Measurements from ENCODE around the gene NCOR2.

The NCOR2 gene

GRCh38 chr12:124605150-124605882 lies 37.9 kb upstream of the NCOR2 start:
- no peak overlapping the region for H3K4me3 ChIP-seq (ENCODE audit: low read depth, low read length)
- TF ChIP-seq CTCF (IDR thresholded peaks at IDR 0.05; ENCODE audit: low read depth, low read length) = no peak

DNA sequence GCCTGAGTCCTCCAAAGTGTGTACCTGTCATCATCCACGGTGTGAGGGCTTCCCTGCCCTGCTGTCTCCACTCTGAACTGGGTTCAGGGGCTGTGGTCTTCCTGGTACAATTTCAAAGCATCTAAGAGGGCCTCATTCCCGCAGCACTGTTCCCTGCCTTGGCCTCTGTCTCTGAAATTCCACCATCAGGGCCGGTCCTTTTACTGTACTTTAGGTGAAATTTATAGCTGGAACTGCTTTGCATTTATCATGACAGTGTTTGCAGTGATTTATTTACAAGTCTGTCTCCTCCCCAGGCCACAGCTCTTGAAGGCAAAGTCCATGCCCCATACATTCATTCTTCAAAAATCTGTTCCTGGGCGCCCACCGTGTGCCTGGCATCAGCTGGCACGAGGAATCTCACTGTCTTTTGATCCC lies 36.9 kb upstream of the NCOR2 start:
- no peak for TF ChIP-seq CTCF (IDR thresholded peaks at IDR 0.05; ENCODE audit: low read depth, low read length)
- H3K4me3 ChIP-seq (ENCODE audit: low read depth, low read length) = no peak overlapping the region

DNA sequence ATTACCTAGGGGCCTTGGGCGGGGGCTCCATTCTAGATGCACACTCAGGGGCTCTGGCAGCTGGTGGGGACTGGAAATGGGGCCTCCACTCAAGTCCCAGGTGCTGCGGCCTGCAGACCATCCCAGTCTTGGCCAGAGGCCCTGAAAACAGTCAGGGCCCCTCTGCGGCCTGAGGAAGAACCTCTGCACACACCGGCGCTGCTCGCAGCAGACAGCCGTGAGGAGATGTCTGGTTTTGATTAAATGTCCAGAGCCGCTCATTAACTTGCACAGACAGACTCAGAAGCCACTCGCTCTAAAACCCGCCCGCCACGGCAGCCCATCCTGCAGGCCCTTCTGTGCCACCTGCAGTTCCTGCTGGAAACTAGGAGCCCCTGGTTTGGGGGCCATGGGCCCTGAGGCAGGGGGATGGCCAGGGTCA lies 36.4 kb upstream of the NCOR2 start:
- no peak for TF ChIP-seq CTCF (IDR thresholded peaks at IDR 0.05; ENCODE audit: low read depth, low read length)
- H3K4me3 ChIP-seq (ENCODE audit: low read depth, low read length) = no peak overlapping the region

GRCh38 chr12:124603100-124603541 lies 35.7 kb upstream of the NCOR2 start:
- H3K4me3 ChIP-seq (ENCODE audit: low read depth, low read length) = no peak overlapping the region
- no peak for TF ChIP-seq CTCF (IDR thresholded peaks at IDR 0.05; ENCODE audit: low read depth, low read length)

GRCh38 chr12:124601706-124602105 lies 34.3 kb upstream of the NCOR2 start:
- no peak for TF ChIP-seq CTCF (IDR thresholded peaks at IDR 0.05; ENCODE audit: low read depth, low read length)
- no peak overlapping the region for H3K4me3 ChIP-seq (ENCODE audit: low read depth, low read length)

DNA sequence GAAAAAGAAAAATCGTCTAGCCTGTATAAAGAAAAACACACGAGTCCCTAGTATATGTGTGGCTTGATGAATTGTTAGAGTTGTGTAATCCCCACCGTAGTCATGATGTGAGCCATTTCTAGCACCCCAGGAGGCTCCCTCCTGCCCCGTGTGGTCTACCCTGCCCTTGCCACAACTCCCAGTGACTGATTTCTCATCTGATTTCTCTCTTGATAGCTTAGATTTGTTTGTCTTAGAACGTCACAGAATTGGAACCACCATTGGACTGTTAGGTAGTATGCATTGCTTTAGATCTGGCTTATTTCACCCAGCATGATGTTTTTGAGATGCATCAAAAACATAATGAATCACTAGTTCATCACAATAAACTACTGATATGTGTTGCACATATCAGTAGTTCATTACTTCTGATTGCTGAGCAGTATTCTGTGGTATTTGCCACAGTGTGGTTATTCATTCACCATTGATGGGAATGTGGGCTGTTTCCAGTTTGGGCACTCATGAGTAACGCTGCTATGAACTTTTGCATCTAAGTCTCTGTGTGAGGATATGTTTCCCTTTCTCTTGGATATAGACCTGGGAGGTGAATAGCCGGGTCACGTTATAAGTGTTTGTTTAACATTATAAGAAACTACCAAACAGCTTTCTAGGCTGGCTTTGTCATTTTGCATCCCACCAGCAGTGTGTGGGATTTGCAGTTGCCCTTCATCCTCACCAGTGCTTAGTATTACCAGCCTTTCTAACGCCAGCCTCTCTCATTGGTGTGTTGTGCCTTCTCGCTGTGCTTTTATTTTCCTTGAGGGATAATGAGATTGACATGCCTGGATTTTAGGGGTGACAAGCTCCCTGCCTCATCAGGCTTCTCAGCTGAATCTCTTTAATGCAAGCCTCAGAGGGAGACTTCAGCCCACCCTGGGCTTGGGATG lies 31.9 kb upstream of the NCOR2 start:
- no peak for TF ChIP-seq CTCF (IDR thresholded peaks at IDR 0.05; ENCODE audit: low read depth, low read length)
- no peak overlapping the region for H3K4me3 ChIP-seq (ENCODE audit: low read depth, low read length)

DNA sequence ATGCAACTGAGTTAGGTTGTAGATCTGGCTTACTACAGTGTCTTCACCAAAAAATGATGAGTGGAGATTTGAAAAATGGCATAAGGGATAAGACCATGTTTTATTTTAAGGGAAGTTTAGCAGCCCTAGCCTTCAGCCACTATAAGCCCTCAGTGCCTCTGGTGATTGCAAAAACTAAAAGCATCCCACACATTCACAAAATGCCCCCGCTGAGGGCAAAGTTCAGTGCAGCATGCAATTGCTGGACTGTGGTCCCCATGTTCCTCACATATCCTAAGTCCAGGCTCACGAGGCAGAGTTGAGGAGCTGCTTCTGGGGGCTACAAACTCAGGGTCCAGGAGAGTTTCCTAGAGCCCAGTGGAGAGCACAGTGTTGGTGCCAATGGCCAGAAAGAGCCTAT lies 29.6 kb upstream of the NCOR2 start:
- no peak for TF ChIP-seq CTCF (IDR thresholded peaks at IDR 0.05; ENCODE audit: low read depth, low read length)
- no peak overlapping the region for H3K4me3 ChIP-seq (ENCODE audit: low read depth, low read length)
